ENCODE results near the gene FTO.

Gene FTO

GRCh38 chr16:53848277-53848942 lies 144.5 kb downstream of the FTO start:
- DNase-seq (ENCODE audit: extremely low spot score, insufficient read length, low read depth) = no peak

GRCh38 chr16:53848950-53849349 lies 145.0 kb downstream of the FTO start:
- no peak for DNase-seq (ENCODE audit: extremely low spot score, insufficient read length, low read depth)
- no peak for FAIRE-seq

More at GRCh38 chr16:53848277-53848942, 144.5 kb downstream of the FTO start:
- no peak for FAIRE-seq

- DNase-seq (ENCODE audit: extremely low spot score, insufficient read length, low read depth) = no peak
- no peak for FAIRE-seq
Observed at GRCh38 chr16:53849585-53849984, 145.6 kb downstream of the FTO start.

- FAIRE-seq = no peak
- no peak for DNase-seq (ENCODE audit: extremely low spot score, insufficient read length, low read depth)
Observed at GRCh38 chr16:53849994-53850393, 146.0 kb downstream of the FTO start.

- FAIRE-seq (no peak), DNase-seq (ENCODE audit: extremely low spot score, insufficient read length, low read depth) (no peak)
Observed at GRCh38 chr16:53852678-53853077, 148.7 kb downstream of the FTO start.

GRCh38 chr16:53855056-53855455 lies 151.1 kb downstream of the FTO start:
- DNase-seq (ENCODE audit: extremely low spot score, insufficient read length, low read depth) (no peak), FAIRE-seq (no peak)

- DNase-seq (ENCODE audit: extremely low spot score, insufficient read length, low read depth) (no peak), FAIRE-seq (no peak)
Observed at GRCh38 chr16:53855511-53855910, 151.6 kb downstream of the FTO start.

- DNase-seq (ENCODE audit: extremely low spot score, insufficient read length, low read depth) = no peak
- no peak for FAIRE-seq
Observed at GRCh38 chr16:53859995-53860540, 156.1 kb downstream of the FTO start.

- FAIRE-seq (no peak), DNase-seq (ENCODE audit: extremely low spot score, insufficient read length, low read depth) (no peak)
Observed at GRCh38 chr16:53863861-53864260, 159.9 kb downstream of the FTO start.

- FAIRE-seq (no peak), DNase-seq (ENCODE audit: extremely low spot score, insufficient read length, low read depth) (no peak)
Observed at GRCh38 chr16:53864819-53865493, 161.0 kb downstream of the FTO start.

- FAIRE-seq = peak; percentile 62
Observed at GRCh38 chr16:53865494-53865863, 161.5 kb downstream of the FTO start.

GRCh38 chr16:53866520-53866919 lies 162.6 kb downstream of the FTO start:
- no peak for DNase-seq (ENCODE audit: extremely low spot score, insufficient read length, low read depth)
- no peak for FAIRE-seq

More at GRCh38 chr16:53865494-53865863, 161.5 kb downstream of the FTO start:
- DNase-seq (ENCODE audit: extremely low spot score, insufficient read length, low read depth) = no peak

GRCh38 chr16:53870831-53871230 lies 166.9 kb downstream of the FTO start:
- no peak for DNase-seq (ENCODE audit: extremely low spot score, insufficient read length, low read depth)
- FAIRE-seq = no peak

- no peak for FAIRE-seq
- DNase-seq (ENCODE audit: extremely low spot score, insufficient read length, low read depth) = no peak
Observed at GRCh38 chr16:53872248-53873221, 168.6 kb downstream of the FTO start.

GRCh38 chr16:53876811-53877210 lies 172.9 kb downstream of the FTO start:
- DNase-seq (ENCODE audit: extremely low spot score, insufficient read length, low read depth) (no peak), FAIRE-seq (no peak)

- DNase-seq (ENCODE audit: extremely low spot score, insufficient read length, low read depth) = no peak
- FAIRE-seq = no peak
Observed at GRCh38 chr16:53878216-53878615, 174.3 kb downstream of the FTO start.

GRCh38 chr16:53881371-53881770 lies 177.4 kb downstream of the FTO start:
- FAIRE-seq (no peak), DNase-seq (ENCODE audit: extremely low spot score, insufficient read length, low read depth) (no peak)

GRCh38 chr16:53882310-53882709 lies 178.4 kb downstream of the FTO start:
- no peak for FAIRE-seq
- no peak for DNase-seq (ENCODE audit: extremely low spot score, insufficient read length, low read depth)

GRCh38 chr16:53884748-53885147 lies 180.8 kb downstream of the FTO start:
- DNase-seq (ENCODE audit: extremely low spot score, insufficient read length, low read depth) = no peak
- FAIRE-seq = no peak
